ENCODE results near the gene PALD1. TPM values are rescaled to one million over a fixed set of nuclear protein-coding genes. Genes with fewer than 3 reads are reported as not detected.

The PALD1 gene
- total RNA-seq, 2 experiments from 2014 or later, result 6.6 to 6.8 TPM

DNA sequence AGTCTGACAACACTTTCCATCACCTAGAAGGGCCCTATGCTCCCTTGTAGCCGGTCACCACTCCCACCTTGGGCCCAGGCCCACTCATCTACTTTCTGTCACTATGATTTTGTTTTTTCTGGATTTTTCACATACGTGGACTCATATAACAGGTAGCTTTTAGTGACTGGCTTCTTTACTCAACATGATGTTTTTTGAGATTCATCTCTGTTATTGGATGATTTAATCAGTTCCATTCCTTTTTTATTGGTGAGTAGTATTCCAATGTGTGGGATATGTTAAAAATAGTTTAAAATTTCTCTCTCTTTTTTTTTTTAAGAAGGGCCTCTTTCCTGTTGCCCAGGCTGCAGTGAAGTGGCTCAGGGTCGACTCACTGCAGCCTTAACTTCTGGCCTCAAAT, 9.3 kb downstream of the PALD1 start:
- intact Hi-C loops (cut with micrococcal nuclease), result no loop called here
- no peak for ATAC-seq
- Mint-ChIP-seq H3K9me3 (no peaks in the 10 kb centered on the region), H3K4me3 (no peak overlapping the region), H3K4me1 (ENCODE audit: low read depth) (no peaks in the 10 kb centered on the region), H3K36me3 (ENCODE audit: low read depth) (no peaks in the 10 kb centered on the region), H3K27me3 (no peaks in the 10 kb centered on the region), H3K27ac (no peak overlapping the region)
- POLR2A ChIA-PET, result interaction anchor here (1.0 kb wide), 1 partner anchor 7 kb away, joined by 3 read pairs; no protein-coding TSS in a partner anchor
- CTCF ChIA-PET, result interaction anchor here (1.0 kb wide), 1 partner anchor 9 kb away, joined by 3 read pairs; no protein-coding TSS in a partner anchor
- TF ChIP-seq, protein P1, sequence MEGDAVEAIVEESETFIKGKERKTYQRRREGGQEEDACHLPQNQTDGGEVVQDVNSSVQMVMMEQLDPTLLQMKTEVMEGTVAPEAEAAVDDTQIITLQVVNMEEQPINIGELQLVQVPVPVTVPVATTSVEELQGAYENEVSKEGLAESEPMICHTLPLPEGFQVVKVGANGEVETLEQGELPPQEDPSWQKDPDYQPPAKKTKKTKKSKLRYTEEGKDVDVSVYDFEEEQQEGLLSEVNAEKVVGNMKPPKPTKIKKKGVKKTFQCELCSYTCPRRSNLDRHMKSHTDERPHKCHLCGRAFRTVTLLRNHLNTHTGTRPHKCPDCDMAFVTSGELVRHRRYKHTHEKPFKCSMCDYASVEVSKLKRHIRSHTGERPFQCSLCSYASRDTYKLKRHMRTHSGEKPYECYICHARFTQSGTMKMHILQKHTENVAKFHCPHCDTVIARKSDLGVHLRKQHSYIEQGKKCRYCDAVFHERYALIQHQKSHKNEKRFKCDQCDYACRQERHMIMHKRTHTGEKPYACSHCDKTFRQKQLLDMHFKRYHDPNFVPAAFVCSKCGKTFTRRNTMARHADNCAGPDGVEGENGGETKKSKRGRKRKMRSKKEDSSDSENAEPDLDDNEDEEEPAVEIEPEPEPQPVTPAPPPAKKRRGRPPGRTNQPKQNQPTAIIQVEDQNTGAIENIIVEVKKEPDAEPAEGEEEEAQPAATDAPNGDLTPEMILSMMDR (IDR thresholded peaks at IDR 0.05), result no peak
- no peak for DNase-seq

DNA sequence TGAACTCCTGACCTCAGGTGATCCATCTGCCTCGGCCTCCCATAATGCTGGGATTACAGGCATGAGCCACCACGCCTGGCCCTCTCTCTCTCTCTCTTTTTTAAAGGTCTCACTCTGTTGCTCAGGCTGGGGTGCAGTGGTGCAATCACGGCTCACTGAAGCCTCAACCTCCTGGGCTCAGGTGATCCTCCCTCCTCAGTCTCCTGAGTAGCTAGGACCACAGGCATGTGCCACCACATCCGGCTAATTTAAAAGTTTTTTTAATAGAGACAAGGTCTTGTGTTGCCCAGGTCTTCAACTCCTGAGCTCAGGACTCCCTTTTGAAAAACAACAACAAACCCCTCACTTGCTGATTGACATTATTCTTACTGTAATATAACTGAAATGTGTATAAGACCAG, 11.6 kb downstream of the PALD1 start:
- Mint-ChIP-seq H3K4me3 (no peak overlapping the region), H3K27me3 (peaks cover 8% of the 10 kb centered on the region), H3K36me3 (ENCODE audit: low read depth) (no peaks in the 10 kb centered on the region), H3K27ac (no peak overlapping the region), H3K4me1 (ENCODE audit: low read depth) (peaks cover 18% of the 10 kb centered on the region), H3K9me3 (no peaks in the 10 kb centered on the region)
- ATAC-seq (no peak), DNase-seq (no peak)
- ChIA-PET POLR2A (interaction anchor here (1.4 kb wide), 1 partner anchor 12 kb away, joined by 3 read pairs; no protein-coding TSS in a partner anchor), CTCF (no interaction called here)
- intact Hi-C loops (cut with micrococcal nuclease), result no loop called here
- TF ChIP-seq, protein P1 (IDR thresholded peaks at IDR 0.05), result no peak

DNA sequence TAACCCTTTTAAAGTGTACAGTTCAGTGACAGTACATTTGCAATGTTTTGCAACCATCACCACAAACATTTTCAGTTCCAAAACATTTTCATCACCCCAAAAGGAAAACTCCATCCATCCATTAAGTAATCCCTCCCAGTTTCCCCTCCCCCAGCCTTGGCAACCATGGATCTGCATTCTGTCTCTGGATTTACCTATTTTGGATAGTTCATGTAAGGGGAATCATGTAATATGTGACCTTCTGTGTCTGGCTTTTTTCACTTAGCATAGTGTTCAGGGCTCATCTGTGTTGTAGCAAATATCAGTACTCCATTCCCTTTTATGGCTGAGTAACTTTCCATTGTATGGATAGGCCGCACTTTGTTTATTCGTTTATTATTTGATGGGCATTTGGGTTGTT, 13.0 kb downstream of the PALD1 start:
- Mint-ChIP-seq H3K36me3 (ENCODE audit: low read depth) (no peaks in the 10 kb centered on the region), H3K27me3 (peaks cover 11% of the 10 kb centered on the region), H3K9me3 (no peaks in the 10 kb centered on the region), H3K4me3 (no peak overlapping the region), H3K4me1 (ENCODE audit: low read depth) (peaks cover 22% of the 10 kb centered on the region), H3K27ac (no peak overlapping the region)
- POLR2A ChIA-PET, result no interaction called here
- intact Hi-C loops (cut with micrococcal nuclease), result no loop called here
- CTCF ChIA-PET, result no interaction called here
- no peak for DNase-seq
- no peak for ATAC-seq
- TF ChIP-seq, protein P1 (IDR thresholded peaks at IDR 0.05), result no peak

DNA sequence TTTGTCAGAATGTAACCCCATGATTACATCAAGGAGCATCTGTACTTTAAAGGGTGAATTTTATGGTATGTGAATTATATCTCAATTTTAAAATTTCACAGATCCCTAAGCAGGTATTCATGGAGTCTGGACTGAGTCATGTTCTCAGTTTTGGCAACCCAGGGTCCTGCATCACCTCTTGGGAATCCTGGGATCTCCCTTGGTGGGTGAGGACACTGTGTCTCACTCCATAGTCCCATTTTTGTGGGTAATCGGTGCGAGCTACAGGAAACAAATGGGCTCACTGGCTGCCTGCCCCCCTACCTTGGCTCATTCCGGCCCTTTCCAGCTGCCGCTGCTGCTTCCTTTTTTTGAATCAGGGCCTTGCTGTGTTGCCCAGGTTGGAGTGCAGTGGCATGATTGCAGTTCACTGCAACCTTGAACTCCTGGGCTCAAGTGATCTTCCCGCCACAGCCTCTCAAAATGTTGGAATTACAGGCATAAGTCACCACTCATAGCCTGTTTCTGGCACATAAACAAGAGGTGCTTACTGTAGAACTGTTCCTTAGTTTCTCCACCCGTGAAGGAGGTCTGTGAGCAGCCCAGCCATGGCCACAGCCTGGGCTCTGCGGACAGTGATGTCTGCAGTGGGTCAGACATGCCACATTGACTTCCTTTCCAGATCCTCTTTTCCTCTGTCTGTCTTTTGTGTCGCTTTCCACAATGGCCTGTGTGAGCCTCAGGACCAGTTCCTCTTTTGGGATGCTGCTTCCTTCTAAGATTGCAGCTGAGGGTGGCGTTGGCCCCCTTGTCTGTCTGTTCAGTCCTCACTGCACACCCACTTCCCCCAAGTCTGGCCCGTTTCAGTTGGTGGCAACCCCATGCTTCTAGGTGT, 14.5 kb downstream of the PALD1 start:
- POLR2A ChIA-PET, result interaction anchor here (0.6 to 4.2 kb wide), 3 partner anchors 14 to 334 kb away, joined by 3 to 23 read pairs (median 3); partner anchors contain the start of gene PALD1
- no peak for DNase-seq
- ATAC-seq, result no peak
- Mint-ChIP-seq H3K36me3 (ENCODE audit: low read depth) (no peaks in the 10 kb centered on the region), H3K27ac (peak overlapping the region; percentile 37), H3K4me1 (ENCODE audit: low read depth) (peaks cover 22% of the 10 kb centered on the region), H3K27me3 (peaks cover 11% of the 10 kb centered on the region), H3K9me3 (no peaks in the 10 kb centered on the region), H3K4me3 (no peak overlapping the region)
- TF ChIP-seq, protein P1 (IDR thresholded peaks at IDR 0.05), result no peak
- CTCF ChIA-PET, result interaction anchor here (1.4 kb wide), 1 partner anchor 15 kb away, joined by 3 read pairs; no protein-coding TSS in a partner anchor
- intact Hi-C loops (cut with micrococcal nuclease), result no loop called here
